ENCODE data around the gene DVL1. TPM values are rescaled to one million over a fixed set of nuclear protein-coding genes. Genes with fewer than 3 reads are reported as not detected.

Gene DVL1
- polyA plus RNA-seq, 3 donors: 0.41 to 29.8 (median 0.55) TPM

DNA sequence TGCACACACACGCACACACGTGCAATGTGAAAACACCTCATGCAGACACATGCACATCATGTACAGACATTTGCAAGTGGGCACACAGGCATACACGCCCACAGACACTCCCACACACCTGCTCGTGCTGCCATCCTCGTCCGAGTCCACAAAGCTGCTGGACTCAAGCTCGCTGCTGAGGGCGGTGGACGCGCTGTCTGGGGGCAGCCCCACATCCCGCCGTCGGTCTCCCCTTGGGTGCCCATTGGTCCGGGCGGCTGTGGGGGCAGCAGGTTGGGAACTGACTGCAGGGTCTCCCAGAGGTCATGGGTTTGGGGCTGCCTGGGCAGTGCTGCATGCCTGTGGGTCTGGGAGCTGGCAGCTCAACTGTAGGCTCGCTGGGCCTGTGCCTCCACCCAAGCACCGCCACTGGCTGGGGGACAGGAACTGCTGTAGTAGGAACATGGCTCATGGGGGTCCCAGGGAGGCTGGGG lies 7.6 kb downstream of the DVL1 start:
- TF ChIP-seq, protein P1, sequence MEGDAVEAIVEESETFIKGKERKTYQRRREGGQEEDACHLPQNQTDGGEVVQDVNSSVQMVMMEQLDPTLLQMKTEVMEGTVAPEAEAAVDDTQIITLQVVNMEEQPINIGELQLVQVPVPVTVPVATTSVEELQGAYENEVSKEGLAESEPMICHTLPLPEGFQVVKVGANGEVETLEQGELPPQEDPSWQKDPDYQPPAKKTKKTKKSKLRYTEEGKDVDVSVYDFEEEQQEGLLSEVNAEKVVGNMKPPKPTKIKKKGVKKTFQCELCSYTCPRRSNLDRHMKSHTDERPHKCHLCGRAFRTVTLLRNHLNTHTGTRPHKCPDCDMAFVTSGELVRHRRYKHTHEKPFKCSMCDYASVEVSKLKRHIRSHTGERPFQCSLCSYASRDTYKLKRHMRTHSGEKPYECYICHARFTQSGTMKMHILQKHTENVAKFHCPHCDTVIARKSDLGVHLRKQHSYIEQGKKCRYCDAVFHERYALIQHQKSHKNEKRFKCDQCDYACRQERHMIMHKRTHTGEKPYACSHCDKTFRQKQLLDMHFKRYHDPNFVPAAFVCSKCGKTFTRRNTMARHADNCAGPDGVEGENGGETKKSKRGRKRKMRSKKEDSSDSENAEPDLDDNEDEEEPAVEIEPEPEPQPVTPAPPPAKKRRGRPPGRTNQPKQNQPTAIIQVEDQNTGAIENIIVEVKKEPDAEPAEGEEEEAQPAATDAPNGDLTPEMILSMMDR (IDR thresholded peaks at IDR 0.05): no peak
- Histone ChIP-seq H3K4me3 (replicated peaks in 1 of 3; ENCODE audit: low read depth in 2 of 3, low read length in 3 of 3) (no peak overlapping the region), H2AFZ (ENCODE audit: insufficient read depth, low read depth, low read length, poor library complexity, severe bottlenecking) (no peak overlapping the region), H3K4me1 (ENCODE audit: control insufficient read depth in 1 of 2, insufficient read depth in 2 of 2, low read length in 2 of 2) (no peaks in the 10 kb centered on the region), H3K9ac (ENCODE audit: insufficient read depth, low read length, poor library complexity, severe bottlenecking) (no peak overlapping the region), H3K27me3 (ENCODE audit: control insufficient read depth in 2 of 2, insufficient read depth in 2 of 2, low read length in 2 of 2) (no peaks in the 10 kb centered on the region), H3K36me3 (replicated peaks in 1 of 2; ENCODE audit: control insufficient read depth in 1 of 2, insufficient read depth in 2 of 2, low read length in 2 of 2) (peaks cover 9 to 29% of the 10 kb centered on the region in 2 donors), H3K4me2 (replicated peaks; ENCODE audit: extremely low read depth, low read length, poor library complexity, severe bottlenecking) (no peak overlapping the region), H3K79me2 (ENCODE audit: insufficient read depth, low read length) (peaks cover 10% of the 10 kb centered on the region), H3K9me3 (replicated peaks in 1 of 2; ENCODE audit: control insufficient read depth in 1 of 2, insufficient read depth in 1 of 2, low read length in 2 of 2) (no peaks in the 10 kb centered on the region), H3K27ac (ENCODE audit: low read depth in 1 of 2, low read length in 2 of 2) (no peak overlapping the region), H4K20me1 (ENCODE audit: insufficient read depth, low read length) (peaks cover 33% of the 10 kb centered on the region)
- no peak overlapping the region for H3K27ac Mint-ChIP-seq
- H3K36me3 Mint-ChIP-seq: peaks cover 21 to 44% of the 10 kb centered on the region in 2 donors
- H3K4me3 Mint-ChIP-seq: no peak overlapping the region
- intact Hi-C loops (cut with micrococcal nuclease): no loop called here
- 90% methylated on average over 17 of the region's 17 CpGs for WGBS (ENCODE audit: insufficient coverage)
- H3K4me1 Mint-ChIP-seq: peaks cover 2% of the 10 kb centered on the region
- no peak for DNase-seq
- peaks cover 0 to 6% (median 0%) of the 10 kb centered on the region in 3 donors for H3K27me3 Mint-ChIP-seq (ENCODE audit: low read depth in 3 of 3)
- peaks cover 0 to 1% (median 0%) of the 10 kb centered on the region in 7 donors for H3K9me3 Mint-ChIP-seq

DNA sequence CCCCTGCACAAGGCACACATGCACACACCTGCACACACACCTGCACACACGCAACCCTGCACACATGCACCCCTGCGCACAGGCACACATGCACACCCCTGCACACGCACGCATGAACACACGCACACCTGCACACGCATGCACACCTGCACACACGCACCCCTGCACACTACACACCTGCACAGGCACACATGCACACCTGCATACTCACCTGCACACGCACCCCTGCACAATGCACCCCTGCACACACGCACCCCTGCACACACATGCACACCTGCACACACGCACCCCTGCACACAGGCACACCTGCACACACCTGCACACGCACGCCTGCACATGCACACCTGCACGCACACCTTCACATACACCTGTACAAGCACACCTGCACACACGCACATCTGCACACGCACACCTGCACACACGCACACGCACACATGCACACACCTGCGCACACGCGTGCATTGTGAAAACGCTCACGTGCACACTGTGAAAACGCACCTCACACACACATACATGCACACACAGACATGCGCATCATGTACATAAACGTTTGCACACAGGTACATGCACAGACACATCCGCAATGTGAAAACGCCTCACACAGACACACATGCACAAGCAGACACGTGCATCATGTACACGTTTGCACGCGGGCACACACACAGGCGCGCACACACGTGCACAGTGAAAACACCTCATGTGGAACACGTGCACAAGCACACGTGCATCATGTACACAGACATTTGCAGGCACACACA lies 8.2 kb downstream of the DVL1 start:
- TF ChIP-seq, protein P1 (IDR thresholded peaks at IDR 0.05): no peak
- Histone ChIP-seq H3K4me1 (ENCODE audit: control insufficient read depth in 1 of 2, insufficient read depth in 2 of 2, low read length in 2 of 2) (no peaks in the 10 kb centered on the region), H3K27ac (ENCODE audit: low read depth in 1 of 2, low read length in 2 of 2) (no peak overlapping the region), H3K36me3 (replicated peaks in 1 of 2; ENCODE audit: control insufficient read depth in 1 of 2, insufficient read depth in 2 of 2, low read length in 2 of 2) (peaks cover 9 to 29% of the 10 kb centered on the region in 2 donors), H3K9ac (ENCODE audit: insufficient read depth, low read length, poor library complexity, severe bottlenecking) (no peak overlapping the region), H3K79me2 (ENCODE audit: insufficient read depth, low read length) (peaks cover 3% of the 10 kb centered on the region), H4K20me1 (ENCODE audit: insufficient read depth, low read length) (peaks cover 28% of the 10 kb centered on the region), H3K9me3 (replicated peaks in 1 of 2; ENCODE audit: control insufficient read depth in 1 of 2, insufficient read depth in 1 of 2, low read length in 2 of 2) (no peaks in the 10 kb centered on the region), H3K4me3 (replicated peaks in 1 of 3; ENCODE audit: low read depth in 2 of 3, low read length in 3 of 3) (no peak overlapping the region), H3K4me2 (replicated peaks; ENCODE audit: extremely low read depth, low read length, poor library complexity, severe bottlenecking) (no peak overlapping the region), H2AFZ (ENCODE audit: insufficient read depth, low read depth, low read length, poor library complexity, severe bottlenecking) (no peak overlapping the region), H3K27me3 (ENCODE audit: control insufficient read depth in 2 of 2, insufficient read depth in 2 of 2, low read length in 2 of 2) (no peaks in the 10 kb centered on the region)
- 96% methylated on average over 35 of the region's 36 CpGs for WGBS (ENCODE audit: insufficient coverage)
- Mint-ChIP-seq H3K36me3 (peaks cover 21 to 44% of the 10 kb centered on the region in 2 donors), H3K27me3 (ENCODE audit: low read depth in 3 of 3) (peaks cover 0 to 6% (median 0%) of the 10 kb centered on the region in 3 donors), H3K4me3 (no peak overlapping the region), H3K4me1 (no peaks in the 10 kb centered on the region), H3K9me3 (peaks cover 0 to 1% (median 0%) of the 10 kb centered on the region in 7 donors), H3K27ac (peak overlapping the region in 1 of 7 donors; percentile 68)
- intact Hi-C loops (cut with micrococcal nuclease): no loop called here
- no peak for DNase-seq

All from CD14-positive monocyte (primary cell).